Endothelial cell (in vitro differentiated cells): ENCODE results near the gene ITSN2. TPM values are rescaled to one million over a fixed set of nuclear protein-coding genes. Genes with fewer than 3 reads are reported as not detected.
A peak's percentile ranks its signal among the peaks of the same experiment; 100 is the strongest.

Experiments used
- DNase-seq: peaks from one replicate; pipeline ENCODE4 v3.0.0; 2021; ENCODE audit warnings: low spot score
- H3K27ac Mint-ChIP-seq: one replicate; pipeline ENCODE4 v1.8.0; 2021; ENCODE audit warnings: mixed read lengths, inconsistent platforms; ENCODE audit not compliant: unreplicated experiment
- H3K27me3 Mint-ChIP-seq: one replicate; pipeline ENCODE4 v1.8.0; 2021; ENCODE audit warnings: mild to moderate bottlenecking, moderate library complexity, mixed read lengths, inconsistent platforms; ENCODE audit not compliant: unreplicated experiment
- H3K36me3 Mint-ChIP-seq: one replicate; pipeline ENCODE4 v1.8.0; 2021; ENCODE audit warnings: mild to moderate bottlenecking, low read depth, mixed read lengths, inconsistent platforms; ENCODE audit not compliant: unreplicated experiment
- H3K4me1 Mint-ChIP-seq: one replicate; pipeline ENCODE4 v1.8.0; 2021; ENCODE audit warnings: mild to moderate bottlenecking, mixed read lengths, inconsistent platforms; ENCODE audit not compliant: unreplicated experiment
- H3K4me3 Mint-ChIP-seq: one replicate; pipeline ENCODE4 v1.8.0; 2021; ENCODE audit warnings: mild to moderate bottlenecking, mixed read lengths, inconsistent platforms; ENCODE audit not compliant: unreplicated experiment
- H3K9me3 Mint-ChIP-seq: one replicate; pipeline ENCODE4 v1.8.0; 2021; ENCODE audit warnings: mixed read lengths, inconsistent platforms; ENCODE audit not compliant: unreplicated experiment
- total RNA-seq: library from RNA; stranded (reverse); fragmentation: NEBNext Ultra II Directional; extraction: Animal tissue kit (Norgen Biotek cat#: 25700); gene quantifications from one replicate; pipeline ENCODE4 v1.2.1, GENCODE V29; 2021; ENCODE audit not compliant: unreplicated experiment
- TF ChIP-seq, protein P1 (sequence below): fragments of 200-600 bp; sonication (generic); IDR thresholded peaks from one replicate; pipeline ENCODE4 v1.5.0; 2021; ENCODE audit warnings: antibody characterized with exemption; ENCODE audit not compliant: unreplicated experiment

The ITSN2 gene
- total RNA-seq, 1 donor from 2014 or later, result 73.3 TPM

DNA sequence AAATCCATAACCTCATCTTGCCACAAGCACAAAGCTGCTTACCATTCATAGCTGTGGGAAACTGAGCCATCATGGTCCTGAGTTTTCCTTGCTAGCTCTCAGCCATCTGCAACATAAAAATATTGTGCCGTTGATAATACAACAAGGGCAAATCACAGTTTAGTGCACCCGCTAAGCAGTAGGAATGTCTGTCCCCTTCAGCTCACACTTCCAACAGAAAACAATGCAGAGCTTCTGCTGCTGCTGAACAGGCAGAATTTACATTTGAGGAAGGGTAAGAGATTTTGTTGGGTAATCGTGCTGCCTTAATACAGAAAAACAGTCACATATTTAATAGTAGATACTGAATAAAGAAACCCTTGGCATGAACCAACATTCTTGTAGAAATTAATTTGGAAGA is 32.3 kb downstream of the ITSN2 start:
- peak overlapping the region; percentile 72 for H3K27ac Mint-ChIP-seq
- peaks cover 27% of the 10 kb centered on the region for H3K4me1 Mint-ChIP-seq
- H3K36me3 Mint-ChIP-seq, result peaks cover 3% of the 10 kb centered on the region
- no peak overlapping the region for H3K4me3 Mint-ChIP-seq
- no peak for DNase-seq
- no peaks in the 10 kb centered on the region for H3K9me3 Mint-ChIP-seq
- TF ChIP-seq, protein P1, sequence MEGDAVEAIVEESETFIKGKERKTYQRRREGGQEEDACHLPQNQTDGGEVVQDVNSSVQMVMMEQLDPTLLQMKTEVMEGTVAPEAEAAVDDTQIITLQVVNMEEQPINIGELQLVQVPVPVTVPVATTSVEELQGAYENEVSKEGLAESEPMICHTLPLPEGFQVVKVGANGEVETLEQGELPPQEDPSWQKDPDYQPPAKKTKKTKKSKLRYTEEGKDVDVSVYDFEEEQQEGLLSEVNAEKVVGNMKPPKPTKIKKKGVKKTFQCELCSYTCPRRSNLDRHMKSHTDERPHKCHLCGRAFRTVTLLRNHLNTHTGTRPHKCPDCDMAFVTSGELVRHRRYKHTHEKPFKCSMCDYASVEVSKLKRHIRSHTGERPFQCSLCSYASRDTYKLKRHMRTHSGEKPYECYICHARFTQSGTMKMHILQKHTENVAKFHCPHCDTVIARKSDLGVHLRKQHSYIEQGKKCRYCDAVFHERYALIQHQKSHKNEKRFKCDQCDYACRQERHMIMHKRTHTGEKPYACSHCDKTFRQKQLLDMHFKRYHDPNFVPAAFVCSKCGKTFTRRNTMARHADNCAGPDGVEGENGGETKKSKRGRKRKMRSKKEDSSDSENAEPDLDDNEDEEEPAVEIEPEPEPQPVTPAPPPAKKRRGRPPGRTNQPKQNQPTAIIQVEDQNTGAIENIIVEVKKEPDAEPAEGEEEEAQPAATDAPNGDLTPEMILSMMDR, result no peak
- peaks cover 3% of the 10 kb centered on the region for H3K27me3 Mint-ChIP-seq

DNA sequence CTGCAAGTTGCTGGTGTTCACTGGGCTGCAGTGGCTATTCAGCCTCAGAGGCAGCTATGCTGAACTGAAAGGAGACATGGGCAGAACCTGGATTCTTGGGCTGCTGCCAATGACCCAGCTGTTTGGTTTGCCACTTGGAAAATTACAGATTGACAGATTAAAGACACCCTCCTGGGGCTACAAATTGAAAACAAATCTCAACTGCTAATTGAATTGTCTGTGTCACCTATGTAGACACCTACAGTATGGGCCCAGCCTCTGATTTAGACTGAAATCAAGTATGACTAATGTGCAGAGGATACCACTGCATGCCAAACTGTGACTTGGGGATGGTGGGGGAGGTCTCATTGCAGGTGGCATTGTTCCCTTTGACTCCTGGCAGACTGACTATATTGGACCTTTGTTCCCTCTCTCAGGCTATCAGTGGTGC is 42.8 kb downstream of the ITSN2 start:
- Mint-ChIP-seq H3K36me3 (peaks cover 18% of the 10 kb centered on the region), H3K4me1 (peaks cover 5% of the 10 kb centered on the region), H3K27ac (no peak overlapping the region), H3K4me3 (peak overlapping the region; percentile 65), H3K9me3 (no peaks in the 10 kb centered on the region), H3K27me3 (peaks cover 6% of the 10 kb centered on the region)
- DNase-seq, result no peak
- TF ChIP-seq, protein P1, result no peak

- Mint-ChIP-seq H3K4me3 (no peak overlapping the region), H3K27me3 (peaks cover 6% of the 10 kb centered on the region), H3K4me1 (peaks cover 5% of the 10 kb centered on the region), H3K9me3 (no peaks in the 10 kb centered on the region), H3K36me3 (peaks cover 22% of the 10 kb centered on the region), H3K27ac (no peak overlapping the region)
- no peak for DNase-seq
- TF ChIP-seq, protein P1, result no peak
Measured at GRCh38 chr2:24315669-24316068, 44.7 kb downstream of the ITSN2 start.

DNA sequence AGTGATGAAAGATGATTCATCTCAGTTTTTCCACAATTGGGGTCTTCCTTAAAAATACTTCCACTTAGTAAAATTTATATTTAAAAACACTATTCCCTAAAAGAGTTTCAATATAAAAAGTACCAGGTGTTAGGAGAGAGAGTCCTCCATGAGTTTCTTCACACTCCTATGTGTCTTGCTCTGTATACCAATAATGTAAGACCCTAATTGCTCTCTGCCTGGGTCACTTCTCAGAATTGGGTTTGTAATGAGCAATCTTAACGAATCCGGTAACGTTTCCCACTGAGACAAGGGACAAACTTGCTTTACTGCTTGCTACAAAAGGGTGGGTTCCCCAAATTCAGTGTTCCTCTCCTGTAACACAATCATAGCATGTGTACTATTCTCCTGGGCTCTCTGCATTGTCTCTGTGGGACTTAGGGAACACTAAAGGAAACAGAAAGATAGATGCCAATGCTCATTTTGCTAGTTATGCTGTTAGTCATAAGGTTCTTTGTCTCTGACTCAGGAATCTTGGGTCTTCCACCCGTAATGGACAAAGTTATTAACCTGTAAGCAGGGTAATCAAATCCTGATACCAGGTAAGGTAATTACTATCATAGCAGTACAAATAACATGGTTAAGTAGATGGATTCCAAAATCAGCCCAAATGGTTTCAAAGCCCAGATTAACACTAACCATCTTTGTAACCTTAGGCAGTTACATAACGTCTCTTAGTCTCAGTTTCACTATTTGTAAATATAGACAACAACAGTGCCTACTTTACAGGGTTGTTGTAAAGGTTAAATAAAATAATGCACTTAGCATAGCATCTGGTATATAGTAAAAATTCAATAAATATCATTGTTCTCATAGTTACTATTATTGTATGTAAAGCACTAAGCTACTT is 46.3 kb downstream of the ITSN2 start:
- Mint-ChIP-seq H3K4me3 (no peak overlapping the region), H3K9me3 (no peaks in the 10 kb centered on the region), H3K27ac (peak overlapping the region; percentile 49), H3K4me1 (peaks cover 5% of the 10 kb centered on the region), H3K36me3 (peaks cover 24% of the 10 kb centered on the region), H3K27me3 (peaks cover 2% of the 10 kb centered on the region)
- no peak for DNase-seq
- TF ChIP-seq, protein P1, result no peak

- H3K4me3 Mint-ChIP-seq, result peak overlapping the region; percentile 33
- H3K9me3 Mint-ChIP-seq, result no peaks in the 10 kb centered on the region
- TF ChIP-seq, protein P1, result no peak
- no peaks in the 10 kb centered on the region for H3K27me3 Mint-ChIP-seq
- H3K36me3 Mint-ChIP-seq, result peaks cover 34% of the 10 kb centered on the region
- H3K4me1 Mint-ChIP-seq, result no peaks in the 10 kb centered on the region
- no peak for DNase-seq
- H3K27ac Mint-ChIP-seq, result no peak overlapping the region
Measured at GRCh38 chr2:24307961-24308360, 52.4 kb downstream of the ITSN2 start.
